Endothelial cell of umbilical vein (primary cell): ENCODE results near the gene MIGA2.

Source experiments
- EZH2 ChIP-seq: IDR thresholded peaks from 2 replicates; pipeline ENCODE4 v1.6.1; 2012; ENCODE audit warnings: borderline replicate concordance, low read depth, mild to moderate bottlenecking, moderate library complexity, low read length, inconsistent platforms; ENCODE audit not compliant: severe bottlenecking
- FOS ChIP-seq: IDR thresholded peaks from 2 replicates; pipeline ENCODE4 v1.6.1; 2011; ENCODE audit warnings: mild to moderate bottlenecking, low read length, moderate library complexity, borderline replicate concordance; ENCODE audit not compliant: insufficient read depth
- GATA2 ChIP-seq: IDR thresholded peaks from 2 replicates; pipeline ENCODE4 v1.7.0; 2011; ENCODE audit warnings: low read depth, mild to moderate bottlenecking, moderate library complexity, mixed read lengths, low read length; ENCODE audit not compliant: insufficient read length, insufficient read depth
- JUN ChIP-seq: IDR thresholded peaks from 2 replicates; pipeline ENCODE4 v1.6.1; 2011; ENCODE audit warnings: borderline replicate concordance, low read depth; ENCODE audit not compliant: insufficient read length, insufficient read depth
- MYC ChIP-seq: IDR thresholded peaks from one replicate; pipeline ENCODE4 v1.6.1; 2011; ENCODE audit warnings: mild to moderate bottlenecking, low read depth, low read length
- POLR2A ChIP-seq: IDR thresholded peaks from 2 replicates; pipeline ENCODE4 v1.6.1; 2012; ENCODE audit warnings: low read depth, mild to moderate bottlenecking, control low read depth, low read length
- POLR2AphosphoS5 ChIP-seq: IDR thresholded peaks from 2 replicates; pipeline ENCODE4 v1.6.1; 2012; ENCODE audit warnings: low read depth, mild to moderate bottlenecking, control low read depth, low read length, moderate library complexity; ENCODE audit not compliant: insufficient read depth
- TF ChIP-seq, protein P1 (sequence below), 2 donors: IDR thresholded peaks; 1 replicate in 1 of 2; 2 replicates in 1 of 2; pipeline ENCODE4 v1.5.1; 2011; ENCODE audit warnings: low read length in 2 of 2, mild to moderate bottlenecking in 2 of 2, moderate library complexity in 2 of 2, control low read depth in 1 of 2, inconsistent platforms in 1 of 2, low read depth in 1 of 2; ENCODE audit not compliant: insufficient read depth in 1 of 2; ENCODE audit errors: extremely low read depth in 1 of 2
- TF ChIP-seq, protein P2 (sequence below): IDR thresholded peaks from 2 replicates; pipeline ENCODE4 v1.6.1; 2011; ENCODE audit not compliant: insufficient read depth, insufficient read length

DNA sequence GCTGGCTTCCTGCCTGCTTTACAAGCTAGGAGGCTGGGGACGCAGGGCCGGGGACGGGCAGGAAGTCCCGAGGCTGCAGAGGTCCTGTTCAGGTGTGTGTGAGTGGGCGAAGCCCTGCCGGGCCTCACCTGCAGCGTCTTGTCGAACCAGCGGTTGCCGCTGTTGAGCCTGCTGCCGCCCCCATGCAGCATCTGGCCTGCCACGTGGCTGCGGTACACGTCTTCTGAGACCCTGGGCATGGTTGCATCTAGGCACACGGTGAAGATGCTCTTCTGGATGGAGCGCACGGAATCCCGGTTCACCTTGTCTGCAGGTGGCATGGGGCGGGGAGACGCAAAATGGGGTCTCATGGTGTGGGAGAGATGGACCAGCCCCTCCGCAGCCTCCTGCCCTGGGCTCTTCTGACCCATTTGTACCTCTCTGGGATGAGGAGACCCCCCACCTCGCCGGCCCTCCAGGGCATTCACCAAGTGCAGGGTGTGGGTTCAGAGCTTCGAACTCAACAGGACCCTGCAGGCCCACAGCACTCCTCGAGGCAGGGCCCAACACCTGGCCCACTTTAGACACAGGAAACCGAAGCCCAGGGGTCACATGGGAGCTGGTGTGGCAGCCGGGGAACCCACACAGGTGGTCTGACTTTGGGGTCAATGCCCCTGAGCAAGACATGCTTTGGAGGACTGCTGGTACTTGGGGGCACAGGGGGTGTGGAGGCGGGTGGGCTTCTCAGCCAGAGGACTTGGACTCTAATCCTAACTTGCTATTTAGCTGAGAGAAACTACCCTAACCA lies 64.2 kb downstream of the MIGA2 start:
- no peak for TF ChIP-seq POLR2AphosphoS5
- TF ChIP-seq, protein P1, sequence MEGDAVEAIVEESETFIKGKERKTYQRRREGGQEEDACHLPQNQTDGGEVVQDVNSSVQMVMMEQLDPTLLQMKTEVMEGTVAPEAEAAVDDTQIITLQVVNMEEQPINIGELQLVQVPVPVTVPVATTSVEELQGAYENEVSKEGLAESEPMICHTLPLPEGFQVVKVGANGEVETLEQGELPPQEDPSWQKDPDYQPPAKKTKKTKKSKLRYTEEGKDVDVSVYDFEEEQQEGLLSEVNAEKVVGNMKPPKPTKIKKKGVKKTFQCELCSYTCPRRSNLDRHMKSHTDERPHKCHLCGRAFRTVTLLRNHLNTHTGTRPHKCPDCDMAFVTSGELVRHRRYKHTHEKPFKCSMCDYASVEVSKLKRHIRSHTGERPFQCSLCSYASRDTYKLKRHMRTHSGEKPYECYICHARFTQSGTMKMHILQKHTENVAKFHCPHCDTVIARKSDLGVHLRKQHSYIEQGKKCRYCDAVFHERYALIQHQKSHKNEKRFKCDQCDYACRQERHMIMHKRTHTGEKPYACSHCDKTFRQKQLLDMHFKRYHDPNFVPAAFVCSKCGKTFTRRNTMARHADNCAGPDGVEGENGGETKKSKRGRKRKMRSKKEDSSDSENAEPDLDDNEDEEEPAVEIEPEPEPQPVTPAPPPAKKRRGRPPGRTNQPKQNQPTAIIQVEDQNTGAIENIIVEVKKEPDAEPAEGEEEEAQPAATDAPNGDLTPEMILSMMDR (IDR thresholded peaks at IDR 0.05; ENCODE audit: extremely low read depth in 1 of 2, insufficient read depth in 1 of 2, low read depth in 1 of 2, low read length in 2 of 2), result no peak
- TF ChIP-seq, protein P2, sequence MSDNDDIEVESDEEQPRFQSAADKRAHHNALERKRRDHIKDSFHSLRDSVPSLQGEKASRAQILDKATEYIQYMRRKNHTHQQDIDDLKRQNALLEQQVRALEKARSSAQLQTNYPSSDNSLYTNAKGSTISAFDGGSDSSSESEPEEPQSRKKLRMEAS, result no peak
- no peak for TF ChIP-seq POLR2A
- no peak for TF ChIP-seq GATA2
- TF ChIP-seq EZH2, result no peak
- TF ChIP-seq MYC, result no peak
- TF ChIP-seq JUN, result no peak
- no peak for TF ChIP-seq FOS
